ENCODE results near the gene OR1K1. TPM values are rescaled to one million over a fixed set of nuclear protein-coding genes. Genes with fewer than 3 reads are reported as not detected.

The OR1K1 gene
- total and polyA plus RNA-seq, 2 donors (not counting 3 experiments of a cell fraction or from before 2014, with no cell fraction given): not detected

- no TSS peak for BruUV-seq (replicated peaks)
- H3K4me2 ChIP-seq (ENCODE audit: insufficient read depth, low read length): no peak overlapping the region
- H3K9me1 ChIP-seq (replicated peaks; ENCODE audit: control insufficient read depth, extremely low read depth, insufficient read depth, low read length): no peaks in the 10 kb centered on the region
- H4K20me1 ChIP-seq (replicated peaks; ENCODE audit: control insufficient read depth, extremely low read depth, insufficient read depth, low read length): no peaks in the 10 kb centered on the region
- dilution Hi-C loops (cut with MboI; ENCODE audit: extremely low pct_ligation_motif_present, low sequenced_read_pairs) (no loop called here), intact Hi-C loops (cut with micrococcal nuclease) (no loop called here)
- no peaks in the 10 kb centered on the region for H3K4me1 ChIP-seq (ENCODE audit: control insufficient read depth, extremely low read depth, insufficient read depth, low read length)
- FAIRE-seq (no peak), DNase-seq (ENCODE audit: low read depth, low spot score) (no peak)
- H3K27me3 ChIP-seq (ENCODE audit: control insufficient read depth in 2 of 2, insufficient read depth in 2 of 2, low read length in 2 of 2): no peaks in the 10 kb centered on the region
- H2AFZ ChIP-seq (ENCODE audit: low read depth, low read length): no peak overlapping the region
- peaks cover 5 to 10% of the 10 kb centered on the region in 2 experiments for H3K36me3 ChIP-seq (ENCODE audit: control insufficient read depth in 2 of 2, extremely low read depth in 1 of 2, insufficient read depth in 2 of 2, low read length in 2 of 2)
- CTCF ChIA-PET: interaction anchor here (0.7 to 1.4 kb wide), 2 partner anchors 10 to 13 kb away, joined by 3 to 4 read pairs; no protein-coding TSS in a partner anchor
- H3K9ac ChIP-seq (replicated peaks; ENCODE audit: extremely low read depth, insufficient read depth, low read length): no peak overlapping the region
- TF ChIP-seq POLR2A (IDR thresholded peaks at IDR 0.05; ENCODE audit: low read depth, low read length) (no peak), CTCF (IDR thresholded peaks at IDR 0.05; ENCODE audit: extremely low read depth in 1 of 2, insufficient read depth in 1 of 2, low read depth in 1 of 2, low read length in 2 of 2) (no peak), GATA2 (IDR thresholded peaks at IDR 0.05; ENCODE audit: insufficient read depth, insufficient read length, low read depth, low read length) (no peak), MYC (IDR thresholded peaks at IDR 0.05; ENCODE audit: low read depth, low read length) (no peak), JUN (IDR thresholded peaks at IDR 0.05; ENCODE audit: borderline replicate concordance, insufficient read depth, insufficient read length, low read depth) (no peak), MAX (IDR thresholded peaks at IDR 0.05; ENCODE audit: insufficient read depth, insufficient read length) (no peak), EZH2 (IDR thresholded peaks at IDR 0.05; ENCODE audit: borderline replicate concordance, low read depth, low read length, severe bottlenecking) (no peak), FOS (IDR thresholded peaks at IDR 0.05; ENCODE audit: borderline replicate concordance, insufficient read depth, low read length) (no peak), POLR2AphosphoS5 (IDR thresholded peaks at IDR 0.05; ENCODE audit: insufficient read depth, low read depth, low read length) (no peak)
- POLR2A ChIA-PET: no interaction called here
- H3K4me3 ChIP-seq (replicated peaks in 1 of 3; ENCODE audit: insufficient read depth in 1 of 3, low read depth in 1 of 3, low read length in 3 of 3): no peak overlapping the region
- no peaks in the 10 kb centered on the region for H3K9me3 ChIP-seq (replicated peaks; ENCODE audit: control insufficient read depth, insufficient read depth, low read length)
- H3K27ac ChIP-seq (ENCODE audit: insufficient read depth, low read depth, low read length): no peak overlapping the region
- no peaks in the 10 kb centered on the region for H3K79me2 ChIP-seq (ENCODE audit: control insufficient read depth, insufficient read depth, low read length)
Observed at GRCh38 chr9:122848256-122848943, 48.5 kb downstream of the OR1K1 start.

Other genes starting within 250 kb of the OR1K1 start
- gene OR1N2, start 247.0 kb upstream of the OR1K1 start, total RNA-seq: not detected in 2 replicates
- gene OR1N2, start 247.0 kb upstream of the OR1K1 start, polyA plus RNA-seq: not detected in 2 replicates
- 0.15 and 0.16 TPM in 2 replicates for gene OR1L8, start 216.7 kb upstream of the OR1K1 start, total RNA-seq
- 1.8 and 1.9 TPM in 2 replicates for gene OR1L8, start 216.7 kb upstream of the OR1K1 start, polyA plus RNA-seq
- not detected in 2 replicates for gene OR1Q1, start 185.4 kb upstream of the OR1K1 start, total RNA-seq
- gene OR1Q1, start 185.4 kb upstream of the OR1K1 start, polyA plus RNA-seq: not detected in 2 replicates
- not detected in 2 replicates for gene OR1B1, start 142.5 kb upstream of the OR1K1 start, total RNA-seq
- 0.25 and 0.38 TPM in 2 replicates for gene OR1B1, start 142.5 kb upstream of the OR1K1 start, polyA plus RNA-seq
- gene OR1L1, start 138.4 kb upstream of the OR1K1 start, total RNA-seq: not detected in 2 replicates
- not detected in 2 replicates for gene OR1L1, start 138.4 kb upstream of the OR1K1 start, polyA plus RNA-seq
- gene OR1L3, start 125.0 kb upstream of the OR1K1 start, total RNA-seq: not detected in 2 replicates
- not detected in 2 replicates for gene OR1L3, start 125.0 kb upstream of the OR1K1 start, polyA plus RNA-seq
- not detected in 2 replicates for gene OR1L4, start 76.1 kb upstream of the OR1K1 start, total RNA-seq
- gene OR1L4, start 76.1 kb upstream of the OR1K1 start, polyA plus RNA-seq: not detected in 2 replicates
- not detected in 2 replicates for gene OR1L6, start 57.8 kb upstream of the OR1K1 start, total RNA-seq
- not detected in 2 replicates for gene OR1L6, start 57.8 kb upstream of the OR1K1 start, polyA plus RNA-seq
- not detected in 2 replicates for gene OR5C1, start 11.2 kb upstream of the OR1K1 start, total RNA-seq
- gene OR5C1, start 11.2 kb upstream of the OR1K1 start, polyA plus RNA-seq: not detected in 2 replicates
- gene PDCL, start 28.5 kb downstream of the OR1K1 start, total RNA-seq: 43.2 and 43.4 TPM in 2 replicates
- gene PDCL, start 28.5 kb downstream of the OR1K1 start, polyA plus RNA-seq: 15.2 and 20.4 TPM in 2 replicates
- 57.3 and 63.0 TPM in 2 replicates for gene RC3H2, start 105.2 kb downstream of the OR1K1 start, total RNA-seq
- gene RC3H2, start 105.2 kb downstream of the OR1K1 start, polyA plus RNA-seq: 22.4 and 25.3 TPM in 2 replicates
- gene ZBTB6, start 113.2 kb downstream of the OR1K1 start, total RNA-seq: 5.5 and 6.5 TPM in 2 replicates
- gene ZBTB6, start 113.2 kb downstream of the OR1K1 start, polyA plus RNA-seq: 1.0 and 1.6 TPM in 2 replicates
- 4.8 and 5.0 TPM in 2 replicates for gene ZBTB26, start 131.4 kb downstream of the OR1K1 start, total RNA-seq
- gene ZBTB26, start 131.4 kb downstream of the OR1K1 start, polyA plus RNA-seq: 1.8 and 2.6 TPM in 2 replicates
- 43.1 and 53.6 TPM in 2 replicates for gene RABGAP1, start 140.9 kb downstream of the OR1K1 start, total RNA-seq
- gene RABGAP1, start 140.9 kb downstream of the OR1K1 start, polyA plus RNA-seq: 17.8 and 19.0 TPM in 2 replicates
- gene GPR21, start 233.5 kb downstream of the OR1K1 start, total RNA-seq: 2.4 and 2.7 TPM in 2 replicates
- 0.36 and 0.62 TPM in 2 replicates for gene GPR21, start 233.5 kb downstream of the OR1K1 start, polyA plus RNA-seq

Measured in endothelial cell of umbilical vein (primary cell).